ENCODE data around the gene PUS1. TPM values are rescaled to one million over a fixed set of nuclear protein-coding genes. Genes with fewer than 3 reads are reported as not detected.

PUS1 gene
- total and polyA plus RNA-seq, 2 of the 4 experiments (the other 2 are of a cell fraction): 14.0 to 36.7 TPM

DNA sequence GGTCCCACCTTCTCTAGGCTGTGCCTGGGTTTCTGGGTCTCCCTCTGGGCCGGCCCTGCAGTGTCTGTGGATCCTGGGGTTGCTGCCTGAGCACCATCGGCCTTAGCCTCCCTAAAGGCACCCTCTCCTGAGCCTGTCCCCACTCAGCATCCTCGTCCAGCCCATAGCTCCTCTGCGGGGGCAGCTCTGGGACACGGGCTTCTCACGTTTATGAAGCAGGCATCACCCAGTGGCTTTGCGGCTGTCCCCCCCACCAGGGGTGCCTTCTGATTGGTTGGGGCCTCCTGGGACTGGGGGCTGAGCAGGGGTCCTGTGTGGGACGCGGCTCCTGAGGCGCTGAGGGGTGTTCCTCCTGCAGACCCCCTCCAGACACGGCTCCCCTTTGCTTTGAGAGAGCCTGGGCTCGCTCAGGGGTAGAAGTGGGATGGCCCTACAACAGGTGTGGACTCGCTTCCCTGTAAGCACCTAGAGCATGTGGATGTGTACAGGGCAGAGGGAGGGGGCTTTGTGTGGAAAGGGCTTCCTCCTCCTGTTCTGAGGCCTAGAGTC, 23.9 kb upstream of the PUS1 start:
- Histone ChIP-seq H3K27ac (ENCODE audit: insufficient read depth, low read length) (no peak overlapping the region), H3K4ac (ENCODE audit: low read depth, low read length) (no peak overlapping the region), H4K91ac (ENCODE audit: insufficient read depth, low read depth, low read length) (no peak overlapping the region), H2AK9ac (replicated peaks; ENCODE audit: low read depth, low read length, poor library complexity) (no peak overlapping the region), H2BK120ac (ENCODE audit: low read depth, low read length) (no peak overlapping the region), H3K4me2 (ENCODE audit: low read depth, low read length) (no peak overlapping the region), H2BK5ac (ENCODE audit: low read depth, low read length, poor library complexity, severe bottlenecking) (no peak overlapping the region), H3K27me3 (ENCODE audit: control insufficient read depth, insufficient read depth, low read length) (no peaks in the 10 kb centered on the region), H3K9me1 (ENCODE audit: insufficient read depth, low read length) (0 out of 2 replicates have a peak, but pooled peaks cover 3% of the 10 kb centered on the region), H3K18ac (ENCODE audit: low read depth, low read length) (no peak overlapping the region), H3K14ac (replicated peaks; ENCODE audit: low read depth, low read length) (no peak overlapping the region), H2BK20ac (ENCODE audit: low read depth, low read length) (no peak overlapping the region), H2AFZ (replicated peaks; ENCODE audit: low read length, poor library complexity) (no peak overlapping the region), H2BK15ac (ENCODE audit: low read depth, low read length) (no peak overlapping the region), H3K36me3 (ENCODE audit: control insufficient read depth, insufficient read depth, low read length) (peaks cover 33% of the 10 kb centered on the region), H4K8ac (ENCODE audit: low read depth in 2 of 2, low read length in 2 of 2) (no peak overlapping the region), H3K4me1 (ENCODE audit: control insufficient read depth, insufficient read depth, low read length) (no peaks in the 10 kb centered on the region), H2AK5ac (ENCODE audit: low read depth, low read length) (no peak overlapping the region), H4K20me1 (ENCODE audit: insufficient read depth, low read length) (peaks cover 49% of the 10 kb centered on the region), H3K79me1 (ENCODE audit: low read depth in 1 of 2, low read length in 2 of 2) (peaks cover 12 to 51% of the 10 kb centered on the region in 2 experiments), H3K56ac (ENCODE audit: extremely low read depth, insufficient read depth, low read length) (no peak overlapping the region), H3K23ac (ENCODE audit: low read depth, low read length) (no peak overlapping the region), H4K5ac (ENCODE audit: low read depth, low read length) (no peak overlapping the region), H3K9ac (ENCODE audit: low read depth, low read length) (no peak overlapping the region), H3K4me3 (ENCODE audit: insufficient read depth, low read depth, low read length) (no peak overlapping the region), H3K9me3 (ENCODE audit: control insufficient read depth, insufficient read depth, low read length) (no peaks in the 10 kb centered on the region)
- CTCF ChIA-PET: no interaction called here
- 100% methylated on average over 2 of the region's 13 CpGs; no CpG with 5 or more reads in 1 of the 2 experiments for WGBS, 2 experiments (ENCODE audit: extremely low coverage in 2 of 2, insufficient read length in 1 of 2)
- TF ChIP-seq MAFK (IDR thresholded peaks at IDR 0.05; ENCODE audit: low read depth, low read length) (no peak), SMC3 (IDR thresholded peaks at IDR 0.05; ENCODE audit: low read depth, low read length) (no peak), POLR2A (IDR thresholded peaks at IDR 0.05; ENCODE audit: low read depth, low read length) (no peak)
- DNase-seq (no peak), ATAC-seq (ENCODE audit: low read depth) (no peak)
- in situ Hi-C loops (cut with MboI; ENCODE audit: low sequenced_read_pairs): no loop called here
- POLR2A ChIA-PET (ENCODE audit: unreplicated experiment): no interaction called here
- intact Hi-C loops (cut with micrococcal nuclease): no loop called here
- no TSS peak for BruUV-seq (replicated peaks)
- dilution Hi-C loops (cut with HindIII; ENCODE audit: low sequenced_read_pairs, unreplicated experiment): no loop called here

All from IMR-90 (cell line).